Measurements from ENCODE around the gene CRHR2. TPM values are rescaled to one million over a fixed set of nuclear protein-coding genes. Genes with fewer than 3 reads are reported as not detected.

The CRHR2 gene
- total RNA-seq, 1 donor from 2014 or later = 0.22 TPM

GRCh38 chr7:30659312-30659711 is 22.9 kb downstream of the CRHR2 start:
- intact Hi-C loops (cut with micrococcal nuclease) = no loop called here
- ATAC-seq = no peak
- DNase-seq = no peak

- ATAC-seq = no peak
- DNase-seq = no peak
- intact Hi-C loops (cut with micrococcal nuclease) = no loop called here
Observed at GRCh38 chr7:30658479-30659074, 23.7 kb downstream of the CRHR2 start.

- no peak for DNase-seq
- ATAC-seq = no peak
- intact Hi-C loops (cut with micrococcal nuclease) = no loop called here
Observed at GRCh38 chr7:30657131-30657530, 25.1 kb downstream of the CRHR2 start.

- intact Hi-C loops (cut with micrococcal nuclease) = no loop called here
- DNase-seq (no peak), ATAC-seq (no peak)
Observed at GRCh38 chr7:30656006-30656957, 26.0 kb downstream of the CRHR2 start.

GRCh38 chr7:30655096-30655970 is 26.9 kb downstream of the CRHR2 start:
- no peak for DNase-seq
- ATAC-seq = no peak
- intact Hi-C loops (cut with micrococcal nuclease) = no loop called here

GRCh38 chr7:30654296-30655090 is 27.8 kb downstream of the CRHR2 start:
- intact Hi-C loops (cut with micrococcal nuclease) = no loop called here
- DNase-seq (no peak), ATAC-seq (no peak)

GRCh38 chr7:30652698-30653641 is 29.3 kb downstream of the CRHR2 start:
- intact Hi-C loops (cut with micrococcal nuclease) = no loop called here
- peak; percentile 84 for ATAC-seq
- no peak for DNase-seq

- no peak for ATAC-seq
- intact Hi-C loops (cut with micrococcal nuclease) = no loop called here
- DNase-seq = no peak
Observed at GRCh38 chr7:30652132-30652531, 30.1 kb downstream of the CRHR2 start.

- no peak for ATAC-seq
Observed at GRCh38 chr7:30650421-30650808, 31.8 kb downstream of the CRHR2 start.

GRCh38 chr7:30649717-30650420 is 32.4 kb downstream of the CRHR2 start:
- ATAC-seq (no peak), DNase-seq (no peak)
- intact Hi-C loops (cut with micrococcal nuclease) = no loop called here

More at GRCh38 chr7:30650421-30650808, 31.8 kb downstream of the CRHR2 start:
- DNase-seq = no peak
- intact Hi-C loops (cut with micrococcal nuclease) = no loop called here

- ATAC-seq (no peak), DNase-seq (no peak)
- intact Hi-C loops (cut with micrococcal nuclease) = no loop called here
Observed at GRCh38 chr7:30648744-30649540, 33.3 kb downstream of the CRHR2 start.

GRCh38 chr7:30647589-30648364 is 34.5 kb downstream of the CRHR2 start:
- ATAC-seq = no peak
- no peak for DNase-seq
- intact Hi-C loops (cut with micrococcal nuclease) = no loop called here

GRCh38 chr7:30646154-30646553 is 36.1 kb downstream of the CRHR2 start:
- intact Hi-C loops (cut with micrococcal nuclease) = no loop called here
- ATAC-seq (no peak), DNase-seq (no peak)

GRCh38 chr7:30645661-30646060 is 36.6 kb downstream of the CRHR2 start:
- no peak for DNase-seq
- intact Hi-C loops (cut with micrococcal nuclease) = no loop called here
- no peak for ATAC-seq

- intact Hi-C loops (cut with micrococcal nuclease) = no loop called here
- ATAC-seq = no peak
Observed at GRCh38 chr7:30644286-30644955, 37.8 kb downstream of the CRHR2 start.

More at GRCh38 chr7:30644286-30644955, 37.8 kb downstream of the CRHR2 start:
- no peak for DNase-seq

Measured in left ventricle myocardium superior (tissue), 1 donor.